GM12891 (cell line): ENCODE results near the gene PRDM1.

Source experiments
- DNase-seq: peaks from one replicate; pipeline ENCODE4 v3.0.0; 2011; ENCODE audit warnings: low spot score; ENCODE audit not compliant: insufficient read length
- FAIRE-seq: peaks from 2 replicates; lab custom pipeline; 2011; peaks lifted over from hg19 to GRCh38; lab: Jason Lieb, UNC
- PAX5 ChIP-seq: IDR thresholded peaks from 2 replicates; pipeline ENCODE4 v1.6.1; 2011; ENCODE audit warnings: low read length, moderate library complexity, mild to moderate bottlenecking; ENCODE audit not compliant: insufficient read depth, severe bottlenecking
- POLR2A ChIP-seq: IDR thresholded peaks from 2 replicates; pipeline ENCODE4 v1.6.1; 2011; ENCODE audit warnings: low read depth, low read length, control low read depth
- POLR2AphosphoS5 ChIP-seq: IDR thresholded peaks from 2 replicates; pipeline ENCODE4 v1.6.1; 2011; ENCODE audit warnings: low read depth, low read length, control low read depth
- POU2F2 ChIP-seq: IDR thresholded peaks from 2 replicates; pipeline ENCODE4 v1.6.1; 2011; ENCODE audit warnings: low read depth, mild to moderate bottlenecking, control low read depth, low read length, moderate library complexity
- SPI1 ChIP-seq: IDR thresholded peaks from 2 replicates; pipeline ENCODE4 v1.6.1; 2011; ENCODE audit warnings: low read depth, low read length, control low read depth
- TAF1 ChIP-seq: IDR thresholded peaks from 2 replicates; pipeline ENCODE4 v1.6.1; 2011; ENCODE audit warnings: low read depth, low read length, control low read depth

PRDM1 gene

DNA sequence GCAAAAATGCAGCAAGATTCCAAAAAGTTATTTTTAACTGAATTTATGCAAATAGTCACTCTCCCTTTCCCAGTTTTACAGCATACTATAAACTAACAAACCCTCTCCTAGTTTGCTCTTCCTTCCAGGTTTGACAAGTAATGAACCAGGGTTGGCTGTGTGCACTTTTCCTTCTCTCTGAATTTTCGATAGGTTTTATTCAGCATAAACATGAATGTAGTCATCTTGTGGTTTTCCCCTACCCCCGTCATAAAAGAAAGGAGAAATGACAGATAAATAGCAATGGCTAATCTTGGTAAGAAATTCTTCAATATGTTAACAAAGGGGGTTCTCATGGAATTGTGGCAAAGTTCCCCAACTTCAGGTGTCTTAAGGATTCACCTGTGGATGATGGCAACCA, 26.3 kb downstream of the PRDM1 start:
- DNase-seq (no peak), FAIRE-seq (no peak)
- TF ChIP-seq PAX5 (no peak), TAF1 (no peak), POLR2AphosphoS5 (no peak), POLR2A (no peak), SPI1 (no peak), POU2F2 (no peak)

DNA sequence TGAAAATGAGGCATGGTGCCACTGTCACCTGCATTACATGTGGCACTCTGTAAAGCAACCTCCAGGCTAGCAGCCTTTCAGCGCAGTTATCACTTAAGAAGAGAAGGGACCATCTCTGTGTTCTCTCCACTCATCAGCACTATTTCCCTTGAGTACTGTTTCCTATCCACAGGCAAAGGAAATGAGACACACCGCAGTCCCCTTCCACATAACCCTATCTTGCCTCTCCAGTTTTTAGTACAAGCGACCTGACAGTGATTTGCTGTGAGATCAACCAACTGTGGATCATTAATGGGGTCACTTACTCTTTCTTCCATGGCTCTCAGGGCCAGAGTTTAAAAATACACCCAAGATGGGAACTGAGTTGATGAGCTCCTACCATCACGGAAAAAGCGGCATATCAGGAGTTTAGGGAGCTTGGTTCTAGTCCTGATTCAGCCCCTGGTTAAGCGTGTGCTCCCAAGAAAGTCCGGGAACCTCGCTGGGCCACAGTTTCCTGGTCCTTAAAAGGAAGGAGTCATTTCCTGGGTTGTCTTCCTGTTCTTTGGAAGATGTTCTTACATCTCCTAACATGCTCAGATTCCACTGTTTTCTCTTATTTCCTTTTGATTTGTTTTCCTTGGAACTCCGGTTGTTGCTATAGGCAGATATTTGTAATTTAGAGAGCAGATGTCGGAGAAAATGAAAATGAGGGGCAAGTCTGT, 27.3 kb downstream of the PRDM1 start:
- DNase-seq: no peak
- TF ChIP-seq POLR2A (no peak), POLR2AphosphoS5 (no peak), SPI1 (no peak), TAF1 (no peak), PAX5 (no peak), POU2F2 (no peak)
- no peak for FAIRE-seq

DNA sequence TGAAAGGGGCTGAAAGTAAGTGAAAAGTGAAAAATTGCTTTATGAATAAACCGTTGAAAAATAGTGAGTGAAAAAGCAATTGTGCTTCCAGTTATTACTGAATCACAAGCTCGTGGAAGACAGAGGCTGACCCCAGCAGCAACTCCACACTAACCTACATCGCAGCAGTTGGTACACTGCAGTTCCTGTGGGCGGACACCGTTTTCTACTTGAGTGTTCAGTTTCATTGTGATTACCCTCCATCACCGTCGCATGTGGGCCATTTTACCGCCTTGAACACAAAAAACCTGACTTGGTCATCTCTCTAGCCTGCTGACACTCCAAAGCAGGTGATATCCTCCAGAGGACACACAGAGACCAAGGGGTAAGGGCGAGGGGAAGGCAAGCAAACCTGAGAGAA, 28.4 kb downstream of the PRDM1 start:
- FAIRE-seq: peak; percentile 81
- no peak for TF ChIP-seq SPI1
- no peak for TF ChIP-seq POLR2A
- 0 out of 2 replicates have a peak, but pooled peaks have one; percentile 27 for TF ChIP-seq POU2F2
- DNase-seq: no peak

DNA sequence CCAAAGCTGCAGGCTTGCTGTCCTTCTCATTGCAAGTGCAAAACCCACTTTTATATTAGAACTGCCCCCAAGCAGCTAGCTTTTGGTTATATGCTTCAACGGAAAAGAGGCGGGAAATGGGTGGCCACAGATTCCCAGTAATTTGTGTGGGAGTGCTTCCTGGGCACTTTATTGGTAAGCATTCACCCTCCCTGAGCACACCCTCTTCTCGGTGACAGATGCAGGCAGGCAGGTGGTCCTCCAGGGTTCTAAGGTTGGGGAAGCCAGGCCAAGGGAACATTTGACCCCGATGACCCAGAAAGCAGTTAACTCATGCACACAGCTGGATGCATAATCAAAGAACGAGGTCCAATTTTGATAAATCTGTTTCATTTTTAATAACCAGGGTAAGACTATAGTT, 29.1 kb downstream of the PRDM1 start:
- TF ChIP-seq POU2F2 (no peak), TAF1 (no peak), POLR2A (no peak), POLR2AphosphoS5 (no peak), PAX5 (no peak), SPI1 (no peak)
- DNase-seq (no peak), FAIRE-seq (no peak)

DNA sequence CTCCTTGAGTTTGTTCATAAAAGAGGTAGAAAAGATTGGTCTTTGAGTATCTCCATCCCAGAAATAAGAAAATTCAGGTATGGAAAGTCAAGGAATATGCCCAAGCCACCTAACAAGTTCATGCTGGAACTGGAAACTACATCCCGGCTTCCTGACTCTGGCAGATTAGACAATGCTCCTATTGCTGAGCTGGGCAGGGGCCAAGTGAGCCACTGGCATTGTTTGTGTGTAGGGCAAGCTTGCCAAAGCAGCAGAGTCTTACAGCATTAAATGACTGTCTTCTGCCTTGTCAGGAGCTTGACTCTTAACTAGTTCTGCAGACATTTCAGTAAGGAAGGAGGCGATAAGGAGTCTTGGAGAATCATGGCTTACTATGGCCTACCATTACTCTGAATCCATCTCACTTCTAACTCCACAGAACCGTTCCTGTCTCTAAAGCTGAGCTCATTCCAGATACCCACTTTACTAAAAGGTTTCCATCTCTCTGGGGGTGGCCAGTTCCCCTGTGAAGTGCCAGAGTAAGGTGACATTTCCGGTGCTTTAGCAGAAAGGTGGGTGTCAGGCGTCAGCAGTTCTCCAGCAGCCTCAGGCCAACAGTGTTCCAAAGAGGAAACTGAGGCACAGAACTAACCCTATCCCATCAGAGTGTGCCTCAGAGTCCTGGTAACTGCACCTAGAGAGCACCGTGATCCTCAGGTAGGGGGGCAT, 30.1 kb downstream of the PRDM1 start:
- no peak for DNase-seq
- no peak for FAIRE-seq
- TF ChIP-seq SPI1 (no peak), POU2F2 (no peak), POLR2A (no peak), TAF1 (no peak), PAX5 (no peak), POLR2AphosphoS5 (no peak)

DNA sequence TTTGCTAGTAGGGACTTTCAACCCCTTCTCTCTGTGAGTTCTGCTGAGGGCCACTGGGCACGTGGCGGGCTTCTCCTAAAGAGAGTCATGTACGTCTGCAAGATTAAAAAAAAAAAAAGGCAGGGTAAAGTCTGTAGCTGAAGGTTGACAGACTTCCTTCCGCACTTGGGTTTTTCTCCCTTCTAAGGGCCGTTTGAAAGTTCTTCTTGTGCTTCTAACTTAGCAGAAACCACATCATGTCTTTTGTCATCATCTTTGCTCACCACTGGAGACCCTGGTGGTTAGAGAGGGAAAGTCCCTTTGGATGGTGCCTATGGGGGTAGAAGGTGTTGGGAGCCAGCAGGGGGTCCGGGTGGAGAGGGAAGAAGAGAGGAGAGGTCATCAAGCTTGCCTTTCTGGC, 31.4 kb downstream of the PRDM1 start:
- FAIRE-seq: no peak
- DNase-seq: no peak
- TF ChIP-seq TAF1 (no peak), SPI1 (no peak)

DNA sequence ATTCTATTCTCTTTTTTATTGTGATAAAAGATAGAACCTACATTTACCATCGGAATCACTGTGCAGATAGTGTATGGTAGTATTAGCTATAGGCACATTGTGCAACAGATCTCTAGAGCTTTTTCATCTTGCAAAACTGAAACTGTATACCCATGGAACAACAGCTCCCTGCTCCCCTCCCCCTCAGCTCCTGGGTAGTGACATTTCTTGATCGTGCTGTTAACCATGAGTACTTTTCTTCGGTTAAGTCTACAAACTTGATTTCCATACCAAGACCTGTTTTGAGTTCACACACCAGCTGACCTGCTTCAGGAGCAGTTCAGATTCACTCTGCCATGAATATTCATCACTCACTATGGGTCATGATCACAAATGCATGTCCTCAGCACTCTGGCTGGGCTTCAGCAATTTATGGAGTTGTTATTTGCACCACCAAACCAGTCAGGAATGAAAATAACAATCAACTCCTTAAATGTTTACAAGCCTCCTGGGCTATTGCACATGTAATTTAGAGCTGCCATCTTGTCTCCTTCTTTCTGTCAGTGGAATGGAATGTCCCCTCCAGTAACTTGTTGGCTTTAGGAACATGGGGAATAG, 32.8 kb downstream of the PRDM1 start:
- DNase-seq (no peak), FAIRE-seq (no peak)
- TF ChIP-seq POLR2A (no peak), POU2F2 (no peak), PAX5 (no peak), POLR2AphosphoS5 (no peak), TAF1 (no peak), SPI1 (no peak)

DNA sequence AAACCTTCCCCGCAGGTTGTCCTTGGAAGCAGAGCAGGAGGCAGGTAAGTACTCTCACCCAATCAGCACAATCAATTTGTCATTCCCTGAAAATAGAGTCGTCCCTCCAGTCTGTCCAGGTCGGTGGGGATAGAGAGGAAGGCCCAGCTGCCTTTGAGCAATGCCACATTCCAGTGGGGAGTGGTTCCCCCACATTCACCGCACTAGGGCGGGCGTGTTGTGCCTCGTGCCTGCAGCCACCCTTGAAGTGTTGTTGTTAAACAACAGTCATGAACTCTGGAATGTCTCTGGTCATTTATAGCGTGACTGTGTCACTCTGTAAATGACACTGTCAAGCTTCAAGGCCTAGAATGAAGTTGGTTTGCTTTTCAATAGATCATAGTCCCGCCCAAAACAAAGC, 33.4 kb downstream of the PRDM1 start:
- FAIRE-seq (no peak), DNase-seq (no peak)
- no peak for TF ChIP-seq SPI1

DNA sequence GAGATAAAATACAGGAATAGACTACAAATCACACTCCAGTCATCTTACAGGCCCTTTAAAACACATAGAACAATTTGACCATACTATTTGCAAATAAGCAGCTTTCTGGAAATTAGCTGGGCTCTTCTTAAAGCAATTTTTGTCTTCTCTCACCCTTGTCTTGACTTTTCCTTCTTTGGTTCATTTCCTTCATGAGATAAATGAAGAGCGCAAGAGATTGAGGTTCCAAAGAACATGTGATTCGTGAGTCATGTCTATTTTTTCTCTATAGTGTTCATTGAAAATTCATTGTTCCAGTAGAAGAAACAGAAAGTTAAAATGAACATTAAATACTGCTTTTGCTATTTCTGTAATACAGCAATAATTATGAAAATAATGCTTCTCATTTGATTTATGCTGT, 33.9 kb downstream of the PRDM1 start:
- TF ChIP-seq POU2F2 (no peak), SPI1 (no peak), POLR2AphosphoS5 (no peak), TAF1 (no peak), PAX5 (no peak), POLR2A (no peak)
- FAIRE-seq (no peak), DNase-seq (no peak)

DNA sequence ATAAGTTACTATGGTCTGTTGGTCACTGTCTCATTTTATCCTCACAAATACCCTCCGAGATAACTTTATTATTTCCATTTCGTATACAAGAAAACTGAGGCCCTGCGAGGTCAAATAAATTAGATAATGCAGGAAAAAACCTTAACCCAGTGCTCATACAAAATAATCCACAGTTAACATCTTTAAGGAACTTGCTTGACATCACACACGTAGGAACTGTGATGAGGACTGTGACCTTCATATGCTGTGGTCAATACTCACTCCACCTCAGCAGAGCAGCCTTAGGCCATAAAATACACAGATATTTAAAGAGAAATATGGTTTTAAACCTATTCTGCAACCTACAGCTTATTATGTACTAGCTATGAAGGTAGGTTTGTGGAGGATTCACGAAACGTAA, 34.3 kb downstream of the PRDM1 start:
- FAIRE-seq (no peak), DNase-seq (no peak)
- TF ChIP-seq SPI1: no peak
- no peak for TF ChIP-seq POLR2AphosphoS5
- no peak for TF ChIP-seq POLR2A
- TF ChIP-seq POU2F2: no peak
- no peak for TF ChIP-seq PAX5
- no peak for TF ChIP-seq TAF1
